NT2/D1 (cell line): ENCODE results near the gene LBHD2.

Source experiments
- DNase-seq: peaks from one replicate; pipeline ENCODE4 v3.0.0-alpha.2; 2011; ENCODE audit warnings: low read depth, low spot score
- H3K27me3 ChIP-seq: 2 replicates; pipeline ENCODE4 v1.6.0; 2011; ENCODE audit warnings: mild to moderate bottlenecking; ENCODE audit not compliant: insufficient read length, insufficient read depth
- H3K36me3 ChIP-seq: 2 replicates; pipeline ENCODE4 v1.6.1; 2011; ENCODE audit warnings: mild to moderate bottlenecking, low read length, mixed read lengths; ENCODE audit not compliant: insufficient read depth, insufficient read length
- H3K4me1 ChIP-seq: 2 replicates; pipeline ENCODE4 v1.5.1; 2011; ENCODE audit not compliant: insufficient read depth, insufficient read length
- H3K4me3 ChIP-seq: 2 replicates; pipeline ENCODE4 v1.5.1; 2011; ENCODE audit warnings: low read depth; ENCODE audit not compliant: insufficient read length
- H3K9ac ChIP-seq: 2 replicates; pipeline ENCODE4 v1.6.0; 2011; ENCODE audit warnings: low read depth; ENCODE audit not compliant: insufficient read length
- H3K9me3 ChIP-seq: 2 replicates; pipeline ENCODE4 v1.5.1; 2011; ENCODE audit warnings: mild to moderate bottlenecking, low read length; ENCODE audit not compliant: insufficient read depth
- SUZ12 ChIP-seq: IDR thresholded peaks from 2 replicates; pipeline ENCODE4 v1.6.1; 2011; ENCODE audit not compliant: insufficient read length, insufficient read depth; ENCODE audit errors: extremely low read depth
- YY1 ChIP-seq: IDR thresholded peaks from 2 replicates; pipeline ENCODE4 v1.6.1; 2011; ENCODE audit not compliant: insufficient read length, insufficient read depth
- ZNF274 ChIP-seq: IDR thresholded peaks from 2 replicates; pipeline ENCODE4 v1.6.1; 2011; ENCODE audit warnings: mild to moderate bottlenecking, low read depth, low read length

Gene LBHD2

GRCh38 chr14:103126088-103126872 lies 42.3 kb downstream of the LBHD2 start:
- peaks cover 21% of the 10 kb centered on the region for H3K4me1 ChIP-seq
- no peaks in the 10 kb centered on the region for H3K27me3 ChIP-seq
- no peak overlapping the region for H3K4me3 ChIP-seq
- no peak overlapping the region for H3K9ac ChIP-seq
- no peaks in the 10 kb centered on the region for H3K9me3 ChIP-seq
- no peak for TF ChIP-seq ZNF274
- no peak for TF ChIP-seq SUZ12
- no peak for TF ChIP-seq YY1
- no peak for DNase-seq
- H3K36me3 ChIP-seq: peaks cover 56% of the 10 kb centered on the region

- Histone ChIP-seq H3K27me3 (no peaks in the 10 kb centered on the region), H3K4me1 (peaks cover 20% of the 10 kb centered on the region), H3K9ac (no peak overlapping the region), H3K36me3 (peaks cover 62% of the 10 kb centered on the region), H3K9me3 (no peaks in the 10 kb centered on the region), H3K4me3 (no peak overlapping the region)
- DNase-seq: no peak
- TF ChIP-seq SUZ12: no peak
- no peak for TF ChIP-seq YY1
- TF ChIP-seq ZNF274: no peak
These were observed 42.9 kb downstream of the LBHD2 start for GRCh38 chr14:103126873-103127304.

GRCh38 chr14:103127356-103127755 lies 43.3 kb downstream of the LBHD2 start:
- TF ChIP-seq YY1 (no peak), SUZ12 (no peak), ZNF274 (no peak)
- DNase-seq: no peak
- Histone ChIP-seq H3K27me3 (no peaks in the 10 kb centered on the region), H3K9ac (no peak overlapping the region), H3K4me3 (no peak overlapping the region), H3K36me3 (peaks cover 66% of the 10 kb centered on the region), H3K9me3 (no peaks in the 10 kb centered on the region), H3K4me1 (peaks cover 20% of the 10 kb centered on the region)

- Histone ChIP-seq H3K27me3 (no peaks in the 10 kb centered on the region), H3K9me3 (no peaks in the 10 kb centered on the region), H3K9ac (no peak overlapping the region), H3K36me3 (peaks cover 73% of the 10 kb centered on the region), H3K4me1 (peaks cover 20% of the 10 kb centered on the region), H3K4me3 (no peak overlapping the region)
- no peak for DNase-seq
- no peak for TF ChIP-seq ZNF274
These were observed 44.0 kb downstream of the LBHD2 start for GRCh38 chr14:103127861-103128598.

- Histone ChIP-seq H3K4me1 (peaks cover 20% of the 10 kb centered on the region), H3K9me3 (no peaks in the 10 kb centered on the region), H3K36me3 (peaks cover 81% of the 10 kb centered on the region), H3K9ac (peak overlapping the region; percentile 42), H3K27me3 (no peaks in the 10 kb centered on the region), H3K4me3 (no peak overlapping the region)
- no peak for DNase-seq
- no peak for TF ChIP-seq ZNF274
These were observed 44.8 kb downstream of the LBHD2 start for GRCh38 chr14:103128631-103129300.

GRCh38 chr14:103129301-103130016 lies 45.4 kb downstream of the LBHD2 start:
- H3K27me3 ChIP-seq: no peaks in the 10 kb centered on the region
- DNase-seq: no peak
- H3K4me3 ChIP-seq: no peak overlapping the region
- H3K9ac ChIP-seq: no peak overlapping the region
- H3K9me3 ChIP-seq: no peaks in the 10 kb centered on the region
- peaks cover 17% of the 10 kb centered on the region for H3K4me1 ChIP-seq
- H3K36me3 ChIP-seq: peaks cover 86% of the 10 kb centered on the region
- TF ChIP-seq ZNF274: no peak
